Endometrial microvascular endothelial cells (primary cell): ENCODE results near the gene LIMS4. TPM values are rescaled to one million over a fixed set of nuclear protein-coding genes. Genes with fewer than 3 reads are reported as not detected.
"Not testable (repeated sequence)": the region's sequence is repeated elsewhere in the genome, so short reads cannot be mapped to it uniquely, and the experiment has no call there.

Experiments used
- in situ Hi-C: cut with HindIII; loops from 2 replicates; pipeline ENCODE4 v1.10.0; 2017; ENCODE audit warnings: low sequenced_read_pairs, low pct_unique_long_range_greater_than_20kb; ENCODE audit errors: inconsistent ontology term
- total RNA-seq: library from RNA; depleted of rRNA; stranded (reverse); fragments of >200 nt; gene quantifications from one replicate; pipeline ENCODE4 v1.2.3, GENCODE V29; 2015; ENCODE audit errors: inconsistent ontology term

The LIMS4 gene, protein sequence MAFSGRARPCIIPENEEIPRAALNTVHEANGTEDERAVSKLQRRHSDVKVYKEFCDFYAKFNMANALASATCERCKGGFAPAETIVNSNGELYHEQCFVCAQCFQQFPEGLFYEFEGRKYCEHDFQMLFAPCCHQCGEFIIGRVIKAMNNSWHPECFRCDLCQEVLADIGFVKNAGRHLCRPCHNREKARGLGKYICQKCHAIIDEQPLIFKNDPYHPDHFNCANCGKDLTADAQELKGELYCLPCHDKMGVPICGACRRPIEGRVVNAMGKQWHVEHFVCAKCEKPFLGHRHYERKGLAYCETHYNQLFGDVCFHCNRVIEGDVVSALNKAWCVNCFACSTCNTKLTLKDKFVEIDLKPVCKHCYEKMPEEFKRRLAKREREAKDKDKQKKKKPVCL
- total RNA-seq = 1.8 TPM

DNA sequence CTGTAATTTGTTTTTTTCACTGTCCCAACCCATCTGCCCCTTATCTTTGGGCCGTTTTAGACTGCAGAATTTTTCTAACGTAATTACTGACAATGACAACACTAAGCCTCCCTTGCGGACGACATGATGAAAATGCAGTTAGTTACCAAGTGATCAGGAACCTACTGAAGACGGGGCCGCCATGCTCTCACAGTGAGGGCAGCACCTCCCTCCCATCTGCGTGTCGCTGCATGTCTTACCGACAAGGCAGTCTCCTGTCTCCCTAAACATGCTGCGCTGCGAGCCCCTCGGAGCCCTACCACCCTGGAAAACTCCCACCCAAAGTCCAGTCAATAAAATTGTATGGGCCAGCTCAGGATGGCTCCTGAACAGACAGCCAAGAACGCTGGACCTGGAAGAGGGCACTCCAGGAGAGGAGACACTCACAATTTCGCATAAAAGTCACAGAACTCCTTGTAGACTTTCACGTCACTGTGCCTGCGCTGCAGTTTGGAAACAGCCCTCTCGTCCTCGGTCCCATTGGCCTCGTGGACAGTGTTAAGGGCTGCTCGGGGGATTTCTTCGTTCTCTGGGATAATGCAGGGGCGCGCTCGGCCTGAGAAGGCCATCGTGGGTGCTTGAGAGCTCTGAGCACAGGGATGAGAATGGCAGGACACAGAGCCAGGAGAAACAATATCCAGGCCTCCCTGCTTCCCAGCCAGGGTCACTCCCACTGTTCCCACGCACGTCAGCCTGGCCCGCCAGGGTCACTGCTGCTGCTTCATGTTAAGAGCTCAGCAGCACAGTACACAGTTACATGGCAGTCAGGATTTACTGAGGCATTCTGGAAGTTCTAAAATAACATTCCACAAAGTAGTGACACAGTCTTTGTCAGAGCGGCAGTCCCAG is at the start of gene LIMS4:
Gene LIMS4 (minus strand): TSS at position 646 of the 888 bp plus-strand sequence. CDS start 38 bp downstream, at position 608.
- in situ Hi-C loops = not testable (repeated sequence)

DNA sequence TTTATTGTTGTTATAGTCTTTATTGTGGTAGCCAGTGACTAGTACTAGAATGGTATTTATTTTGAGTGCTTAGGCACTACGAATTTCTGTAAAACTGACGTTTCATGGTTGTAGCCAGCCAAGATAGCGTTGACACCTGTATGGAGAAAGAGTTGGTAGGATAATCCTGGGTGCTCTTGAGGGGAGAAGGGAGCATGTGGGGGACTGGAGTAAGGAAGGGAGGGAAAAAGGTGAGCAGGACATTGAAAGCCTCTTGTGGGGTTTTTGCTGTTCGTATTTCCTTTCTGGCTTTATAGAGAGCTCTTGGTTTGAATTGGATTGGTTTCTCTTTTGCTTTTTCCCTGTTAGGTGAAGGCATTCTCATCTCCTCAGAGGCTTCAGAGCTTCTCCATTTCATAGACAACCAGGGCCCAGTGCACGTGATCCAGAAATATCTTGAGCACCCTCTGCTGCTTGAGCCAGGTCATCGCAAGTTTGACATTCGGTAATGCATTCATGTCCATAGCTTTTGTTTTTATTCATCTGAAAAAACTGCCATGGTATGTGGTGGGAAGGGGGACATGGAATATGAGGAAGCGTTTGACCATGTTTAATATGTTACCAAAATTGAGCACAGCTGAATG is 27.2 kb upstream of the LIMS4 start:
- in situ Hi-C loops = not testable (repeated sequence)

DNA sequence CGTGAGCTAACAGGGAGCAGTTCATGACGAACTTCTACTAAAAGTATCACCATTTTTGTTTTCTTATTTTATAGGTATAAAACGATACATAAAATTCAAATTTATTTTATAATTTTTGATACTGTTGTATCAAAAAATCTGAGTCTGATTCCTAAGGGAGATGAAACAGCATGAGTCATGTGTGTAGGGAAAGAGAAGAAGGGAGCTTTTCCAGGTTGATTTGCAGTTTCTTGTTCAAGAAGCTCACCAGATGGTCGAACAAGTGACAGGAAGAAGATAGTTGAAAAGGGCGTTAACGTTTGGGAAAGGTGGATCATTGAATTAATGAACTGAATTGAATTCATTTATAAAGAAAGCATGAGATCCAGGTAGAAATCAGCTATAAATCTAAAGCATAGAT is 23.4 kb upstream of the LIMS4 start:
- in situ Hi-C loops = not testable (repeated sequence)

DNA sequence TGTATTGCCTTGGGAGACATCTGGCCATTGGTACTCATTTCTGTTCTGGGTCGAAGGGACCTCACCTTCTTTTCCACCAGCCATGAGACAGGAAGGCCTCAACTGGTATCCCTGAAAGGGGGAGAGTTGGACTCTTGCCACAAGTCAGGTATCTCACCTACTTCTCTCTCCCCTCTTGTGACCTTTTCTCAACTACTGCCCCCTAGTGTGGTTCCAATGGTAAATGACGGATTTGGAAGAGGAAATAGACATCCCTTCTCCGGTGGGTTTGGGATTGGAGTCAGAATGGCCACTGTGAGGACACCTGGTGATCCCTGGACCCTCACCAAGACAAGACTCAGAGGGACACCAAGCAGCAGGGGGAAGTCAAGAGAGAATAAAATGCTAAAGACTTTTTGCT is 21.9 kb upstream of the LIMS4 start:
- in situ Hi-C loops = not testable (repeated sequence)

DNA sequence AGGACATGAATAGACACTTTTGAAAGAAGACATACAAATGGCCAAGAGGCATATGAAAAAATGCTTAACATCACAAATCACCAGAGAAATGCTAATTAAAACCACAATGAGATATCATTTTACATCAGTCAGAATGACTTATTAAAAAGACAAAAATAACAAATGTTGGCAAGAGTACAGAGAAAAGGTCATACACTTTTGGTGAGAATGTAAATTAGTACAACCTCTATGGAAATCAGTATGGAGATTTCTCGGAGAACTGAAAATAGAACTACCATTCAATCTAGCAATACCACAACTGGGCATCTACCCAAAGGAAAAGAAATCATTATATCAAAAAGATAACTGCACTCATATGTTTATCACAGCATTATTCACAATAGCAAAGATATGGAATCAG is 16.4 kb upstream of the LIMS4 start:
- in situ Hi-C loops = not testable (repeated sequence)

DNA sequence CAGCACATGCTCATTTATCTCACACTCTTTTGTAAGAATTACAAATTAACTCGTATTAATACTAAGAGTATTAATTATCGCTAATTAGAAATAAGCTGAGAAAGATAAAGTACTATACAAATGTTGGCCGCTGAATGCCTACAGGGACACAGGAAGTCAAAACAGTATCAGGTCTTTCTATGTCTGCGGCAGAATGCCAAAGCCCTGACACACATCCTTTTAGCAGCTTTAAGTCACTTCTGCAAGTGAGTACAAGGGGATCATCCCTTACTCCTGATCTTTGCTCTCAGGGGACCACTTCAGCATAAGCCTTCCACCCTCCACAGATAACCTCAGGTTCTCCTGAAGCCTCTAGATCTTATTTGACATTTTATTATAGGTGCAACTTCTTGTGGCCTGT is 10.1 kb upstream of the LIMS4 start:
- in situ Hi-C loops = not testable (repeated sequence)

DNA sequence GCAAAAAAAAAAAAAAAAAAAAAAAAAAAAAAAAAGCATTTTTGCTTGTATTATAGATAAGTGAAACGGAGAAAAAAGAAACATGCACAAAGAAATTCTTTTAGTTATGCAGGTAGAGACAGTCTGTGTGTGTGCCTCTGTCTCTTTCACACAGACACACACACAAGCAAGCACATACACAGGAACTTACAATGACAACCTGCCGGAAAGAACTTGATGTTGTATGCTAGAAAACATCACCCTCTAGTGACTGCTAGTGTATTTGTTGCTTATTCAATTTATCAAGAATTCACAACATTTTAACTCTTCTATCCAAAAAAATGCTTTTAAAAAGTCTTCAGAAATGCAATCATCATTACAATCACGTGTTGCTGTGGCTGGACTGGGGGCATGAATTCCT is 8.6 kb upstream of the LIMS4 start:
- in situ Hi-C loops = not testable (repeated sequence)

DNA sequence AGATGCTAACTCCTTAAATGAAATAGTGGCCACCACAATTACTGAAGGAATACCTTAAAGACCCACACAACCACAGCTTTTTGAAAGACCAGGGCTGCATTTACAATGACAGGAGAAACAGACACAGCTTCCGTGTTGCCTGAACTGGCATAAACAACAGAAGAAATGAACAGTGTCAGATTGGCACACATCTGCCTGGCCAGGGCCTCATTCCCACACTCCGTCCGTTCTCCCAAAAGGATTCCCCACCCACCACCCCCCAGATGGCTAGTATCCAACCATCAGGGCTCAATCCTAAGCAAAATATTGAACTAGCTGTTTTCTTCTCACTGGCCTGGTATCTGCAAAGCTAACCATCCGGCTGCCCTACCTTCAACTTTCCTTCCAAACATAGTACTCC is 7.5 kb upstream of the LIMS4 start:
- in situ Hi-C loops = not testable (repeated sequence)

DNA sequence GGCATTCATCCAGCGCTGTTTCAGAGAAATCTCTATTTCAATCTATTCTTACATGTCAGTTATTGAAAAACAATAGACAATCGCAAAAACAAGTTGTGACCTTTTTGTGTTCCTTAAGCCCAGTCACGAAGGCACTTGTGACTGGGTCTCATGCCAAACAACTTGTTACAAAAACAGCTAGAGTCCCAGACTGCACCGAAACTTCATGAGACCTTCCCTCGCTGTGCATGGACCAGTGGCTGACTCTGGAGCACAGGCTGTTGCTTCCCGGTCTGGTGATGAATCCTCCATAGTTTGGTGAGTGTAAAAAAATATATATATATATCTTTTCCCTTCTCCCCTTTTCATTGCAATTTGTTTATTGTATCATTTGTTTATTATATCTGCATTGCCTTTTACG is 4.8 kb upstream of the LIMS4 start:
- in situ Hi-C loops = not testable (repeated sequence)

DNA sequence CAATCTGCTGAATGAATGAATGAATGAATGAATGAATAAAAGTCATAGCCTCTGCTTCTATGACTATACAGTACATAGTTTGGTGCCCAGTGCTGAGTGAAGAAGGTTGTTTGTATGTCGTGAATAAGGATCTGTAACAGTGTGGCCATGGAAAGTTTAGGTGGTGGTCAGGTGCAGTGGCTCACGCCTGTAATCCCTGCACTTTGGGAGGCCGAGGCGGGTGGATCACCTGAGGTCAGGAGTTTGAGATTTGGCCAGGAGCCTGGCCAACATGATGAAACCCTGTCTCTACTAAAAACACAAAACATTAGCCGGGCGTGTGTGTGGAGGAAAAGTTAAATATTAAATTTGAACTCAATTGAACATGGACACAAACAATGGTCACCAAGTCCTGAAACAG is 4.3 kb upstream of the LIMS4 start:
- in situ Hi-C loops = not testable (repeated sequence)

DNA sequence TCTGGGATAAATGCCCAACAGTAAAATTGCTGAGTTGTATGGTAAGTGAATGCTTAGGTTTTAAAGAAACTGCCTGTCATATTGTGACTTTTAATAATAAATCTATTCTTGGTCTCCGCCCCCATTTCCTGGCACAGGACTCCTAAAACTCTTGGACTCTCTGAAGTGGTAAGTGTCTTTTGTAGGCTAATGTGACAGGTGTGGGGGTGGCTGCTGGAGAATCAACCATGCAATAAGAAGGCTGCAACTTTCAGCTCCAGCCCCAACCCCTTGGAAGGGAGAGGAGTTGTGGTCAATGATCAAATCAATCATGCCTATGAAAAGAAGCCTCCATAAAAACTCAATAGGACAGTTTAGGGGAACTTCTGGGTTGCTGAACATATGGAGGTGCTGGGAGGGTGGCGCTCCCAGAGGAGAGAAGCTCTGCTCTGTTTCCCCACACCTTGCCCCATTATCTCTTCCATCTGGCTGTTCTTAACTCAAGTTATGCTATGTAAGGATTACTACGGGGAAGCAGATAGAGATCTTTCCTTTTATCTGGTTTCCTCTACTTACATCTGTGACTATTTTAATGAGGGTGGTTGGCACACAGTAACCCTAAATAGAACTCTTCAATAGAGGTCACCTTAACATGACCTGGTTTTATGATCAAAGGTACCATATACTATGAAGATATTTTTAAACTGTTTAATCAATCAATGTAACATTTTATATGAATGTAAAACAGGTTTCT is 3.2 kb upstream of the LIMS4 start:
- in situ Hi-C loops = not testable (repeated sequence)

DNA sequence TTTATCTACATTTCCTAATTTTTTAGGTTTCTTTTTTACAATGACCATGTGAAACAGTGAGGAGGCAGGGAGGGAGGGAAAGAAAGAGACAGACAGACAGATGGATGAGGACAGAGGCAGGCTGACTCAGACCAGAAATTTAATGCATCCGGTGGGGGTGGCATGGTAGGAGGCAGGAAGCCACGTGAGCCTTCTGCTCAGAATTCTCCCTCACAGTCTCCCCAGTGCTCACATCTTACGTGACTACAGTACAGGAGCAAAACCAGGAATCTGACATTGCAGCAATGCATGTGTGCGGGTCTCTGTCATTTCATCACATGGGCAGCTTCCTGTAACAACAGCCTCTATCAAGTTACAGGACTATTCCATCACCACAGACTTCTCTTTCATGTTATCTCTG is 2.3 kb upstream of the LIMS4 start:
- in situ Hi-C loops = not testable (repeated sequence)

DNA sequence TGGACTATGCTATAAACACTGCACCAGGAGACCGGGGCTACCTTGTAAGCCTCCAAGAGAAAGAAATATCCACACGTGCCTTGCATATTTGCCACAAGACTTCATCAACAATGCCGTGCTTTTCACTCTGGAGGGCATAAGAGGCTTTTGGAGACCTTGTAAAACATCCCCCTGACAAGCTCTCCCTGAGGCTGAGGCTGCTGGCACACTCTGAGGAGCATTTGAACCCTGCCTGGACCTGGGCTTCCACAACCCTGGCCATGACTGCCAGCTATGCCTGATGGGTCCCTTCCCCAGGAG is 393 bp upstream of the LIMS4 start:
- in situ Hi-C loops = not testable (repeated sequence)

DNA sequence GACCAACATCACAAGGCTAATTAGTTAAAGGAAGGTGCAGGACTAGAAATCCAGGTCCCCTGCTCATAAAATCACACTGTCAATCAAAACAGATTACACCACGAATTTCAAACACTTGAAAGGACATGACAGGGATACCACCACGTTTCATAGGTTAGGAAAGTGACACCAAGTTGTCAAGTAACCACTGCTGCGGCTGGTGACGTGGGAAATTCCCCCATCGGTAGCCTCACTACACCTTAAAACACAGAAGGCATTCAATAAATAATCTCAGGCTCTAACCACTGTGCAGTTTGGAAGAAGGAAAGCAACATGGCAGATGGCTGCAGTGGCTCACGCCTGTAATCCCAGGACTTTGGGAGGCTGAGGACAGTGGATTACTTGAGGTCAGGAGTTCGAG is 3.7 kb downstream of the LIMS4 start:
- in situ Hi-C loops = not testable (repeated sequence)

DNA sequence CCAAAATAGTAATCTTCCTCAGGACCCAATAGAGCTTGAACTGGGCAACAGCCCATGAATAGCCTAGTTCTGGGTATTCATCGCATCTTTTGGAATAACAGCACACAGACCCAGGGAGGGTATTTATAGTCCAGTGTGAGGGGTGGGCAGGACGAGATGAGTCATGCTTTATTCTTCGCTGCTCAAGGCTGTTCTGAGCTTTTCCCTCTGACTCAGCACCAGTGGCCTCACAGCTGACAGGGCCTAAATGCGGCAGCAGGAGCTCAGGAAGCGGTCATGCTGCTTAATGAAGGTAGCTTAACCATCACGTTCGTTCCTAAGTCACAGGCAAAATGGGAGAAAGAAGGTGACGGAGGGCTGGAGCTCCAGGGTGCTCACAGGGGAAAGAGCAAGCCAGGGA is 7.3 kb downstream of the LIMS4 start:
- in situ Hi-C loops = not testable (repeated sequence)

DNA sequence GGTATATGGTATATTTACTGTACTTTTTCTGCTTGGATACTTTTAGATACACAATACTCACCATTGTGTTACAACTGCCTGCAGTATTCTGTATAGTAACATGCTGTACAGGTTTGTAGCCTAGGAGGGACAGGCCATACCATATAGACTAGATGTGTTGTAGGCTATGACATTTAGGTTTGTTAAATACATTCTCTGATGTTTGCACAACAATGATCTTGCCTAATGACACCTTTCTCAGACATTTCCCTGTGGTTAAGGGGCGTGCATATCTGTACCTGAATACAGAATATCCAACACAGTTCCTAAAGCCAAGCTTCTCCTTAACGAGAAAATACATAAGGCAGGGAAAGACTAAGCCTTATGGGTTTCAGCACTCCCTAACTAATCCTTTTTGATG is 10.2 kb downstream of the LIMS4 start:
- in situ Hi-C loops = not testable (repeated sequence)

DNA sequence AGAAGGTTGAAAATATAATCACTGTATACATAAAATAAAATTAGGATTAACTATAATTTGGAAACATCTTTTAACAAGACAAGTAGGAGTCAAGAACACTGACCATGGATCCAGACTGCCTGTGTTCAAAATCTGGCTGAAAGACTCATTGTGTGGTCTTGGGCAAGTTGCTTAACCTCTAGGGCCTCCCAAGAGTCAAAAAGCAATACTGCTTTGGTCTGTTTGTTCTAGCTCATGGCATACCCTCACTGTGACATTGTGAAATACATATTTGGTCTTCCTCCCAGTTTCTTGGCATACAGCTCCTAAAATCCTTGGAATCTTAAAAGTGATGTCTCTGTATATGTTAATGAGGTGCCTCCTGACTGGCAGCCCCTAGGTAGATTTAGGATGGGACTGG is 12.3 kb downstream of the LIMS4 start:
- in situ Hi-C loops = not testable (repeated sequence)

DNA sequence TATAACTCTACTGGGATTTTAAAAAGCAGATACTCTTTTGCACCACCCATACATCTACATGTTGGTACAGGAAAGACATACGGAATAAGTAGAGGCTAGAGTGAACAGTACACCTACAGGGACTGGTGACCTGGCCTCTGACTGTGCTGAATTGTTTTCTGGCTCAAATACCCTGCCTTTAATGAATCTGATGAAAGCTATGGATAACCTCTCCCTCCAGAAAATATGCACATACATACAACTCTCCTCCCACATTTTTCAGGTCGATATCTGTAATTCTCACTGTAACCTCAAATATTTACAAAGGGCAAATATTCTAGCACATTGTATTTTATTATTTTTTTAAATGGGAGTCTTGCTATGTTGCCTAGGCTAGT is 15.4 kb downstream of the LIMS4 start:
- in situ Hi-C loops = not testable (repeated sequence)
